Thyroid gland (tissue), 4 donors: ENCODE results near the gene COIL. TPM values are rescaled to one million over a fixed set of nuclear protein-coding genes. Genes with fewer than 3 reads are reported as not detected.
"Not testable (repeated sequence)": the region's sequence is repeated elsewhere in the genome, so short reads cannot be mapped to it uniquely, and the experiment has no call there.

Experiments
- DNase-seq, 2 donors: peaks; one replicate each; pipeline ENCODE4 v3.0.0-alpha.2; 2019
- H3K27ac ChIP-seq, 3 donors: fragments of 200-600 bp; sonication (generic); 1 replicate in 2 of 3; 2 replicates in 1 of 3; pipeline ENCODE4 v1.5.1; 2016 to 2019; ENCODE audit warnings: mild to moderate bottlenecking in 1 of 3, moderate library complexity in 1 of 3
- H3K27me3 ChIP-seq: fragments of 200-600 bp; sonication (generic); one replicate; pipeline ENCODE4 v1.5.1; 2019
- H3K36me3 ChIP-seq, 2 donors: fragments of 200-600 bp; sonication (generic); one replicate each; pipeline ENCODE4 v1.5.1; 2016 to 2019
- H3K4me1 ChIP-seq, 2 donors: fragments of 200-600 bp; sonication (generic); one replicate each; pipeline ENCODE4 v1.5.1; 2017 to 2019
- H3K4me3 ChIP-seq, 3 donors: fragments of 200-600 bp; sonication (generic); replicated peaks in 1 of 3; 1 replicate in 2 of 3; 2 replicates in 1 of 3; pipeline ENCODE4 v1.5.1; 2016; ENCODE audit warnings: mild to moderate bottlenecking in 1 of 3
- H3K9me3 ChIP-seq: fragments of 200-600 bp; sonication (generic); one replicate; pipeline ENCODE4 v1.5.1; 2017
- CTCF ChIP-seq, 6 experiments: fragments of 200-600 bp in 3 of 6; fragments of 450-650 bp in 3 of 6; sonication (generic) in 3 of 6; IDR thresholded peaks; one replicate each; pipeline ENCODE4 v1.5.1; 2016 to 2019; ENCODE audit warnings: antibody characterized with exemption in 6 of 6, mild to moderate bottlenecking in 2 of 6, inconsistent platforms in 1 of 6, moderate library complexity in 1 of 6
- POLR2A ChIP-seq, 2 donors: fragments of 450-650 bp; IDR thresholded peaks; one replicate each; pipeline ENCODE4 v1.6.1; 2017; ENCODE audit warnings: antibody characterized with exemption in 2 of 2, mild to moderate bottlenecking in 2 of 2, moderate library complexity in 1 of 2
- WGBS, 2 donors: methylation state at CpG; one replicate each; pipeline ENCODE4 v1.1.5; 2017; 5-methylcytosine and 5-hydroxymethylcytosine counted together
- intact Hi-C: fragments of 100-400 bp; cut with DNase I; formaldehyde crosslinking; loops from one replicate; pipeline ENCODE4 v1.15.1; 2023
- total RNA-seq, 4 donors: library from RNA; depleted of rRNA; stranded (reverse); fragments of >200 nt; gene quantifications; one replicate each; pipeline ENCODE4 v1.2.3, GENCODE V29; 2016

Gene COIL
- total RNA-seq, 4 donors from 2014 or later: 13.2 to 18.3 (median 17.5) TPM

GRCh38 chr17:56974055-56974454, 13.2 kb upstream of the COIL start:
- peak overlapping the region; percentile 57 to 73 (median 68) for H3K27ac ChIP-seq
- DNase-seq: no peak
- no peaks in the 10 kb centered on the region for H3K9me3 ChIP-seq
- 88 to 92% methylated on average over 2 of the region's 2 CpGs for WGBS, 2 donors
- H3K36me3 ChIP-seq: no peaks in the 10 kb centered on the region
- H3K27me3 ChIP-seq: no peaks in the 10 kb centered on the region
- no peak overlapping the region for H3K4me3 ChIP-seq
- intact Hi-C loops: no loop called here
- peaks cover 43 to 50% of the 10 kb centered on the region in 2 donors for H3K4me1 ChIP-seq
- TF ChIP-seq POLR2A (IDR thresholded peaks at IDR 0.05) (no peak), CTCF (IDR thresholded peaks at IDR 0.05) (no peak)

GRCh38 chr17:56973520-56973919, 12.7 kb upstream of the COIL start:
- H3K27ac ChIP-seq: peak overlapping the region; percentile 57 to 73 (median 68)
- no peak overlapping the region for H3K4me3 ChIP-seq
- no peaks in the 10 kb centered on the region for H3K9me3 ChIP-seq
- WGBS, 2 donors: 33 to 41% methylated on average over 7 of the region's 7 CpGs
- intact Hi-C loops: no loop called here
- peaks cover 39 to 45% of the 10 kb centered on the region in 2 donors for H3K4me1 ChIP-seq
- no peaks in the 10 kb centered on the region for H3K36me3 ChIP-seq
- DNase-seq: peak; percentile 68
- no peak for TF ChIP-seq POLR2A (IDR thresholded peaks at IDR 0.05)
- TF ChIP-seq CTCF (IDR thresholded peaks at IDR 0.05): no peak
- H3K27me3 ChIP-seq: no peaks in the 10 kb centered on the region

- no peaks in the 10 kb centered on the region for H3K27me3 ChIP-seq
- intact Hi-C loops: no loop called here
- H3K27ac ChIP-seq: peak overlapping the region in 1 of 3 donors; percentile 31
- H3K9me3 ChIP-seq: no peaks in the 10 kb centered on the region
- no peak for TF ChIP-seq POLR2A (IDR thresholded peaks at IDR 0.05)
- TF ChIP-seq CTCF (IDR thresholded peaks at IDR 0.05): no peak
- WGBS, 2 donors: 83 to 85% methylated on average over 7 of the region's 7 CpGs
- H3K4me1 ChIP-seq: peaks cover 35 to 42% of the 10 kb centered on the region in 2 donors
- no peak overlapping the region for H3K4me3 ChIP-seq
- DNase-seq: no peak
- no peaks in the 10 kb centered on the region for H3K36me3 ChIP-seq
Observed at GRCh38 chr17:56972111-56972730, 11.4 kb upstream of the COIL start.

- Histone ChIP-seq H3K36me3 (no peaks in the 10 kb centered on the region), H3K27ac (no peak overlapping the region), H3K9me3 (no peaks in the 10 kb centered on the region), H3K4me3 (no peak overlapping the region), H3K27me3 (no peaks in the 10 kb centered on the region), H3K4me1 (peaks cover 29 to 30% of the 10 kb centered on the region in 2 donors)
- no peak for DNase-seq
- no peak for TF ChIP-seq POLR2A (IDR thresholded peaks at IDR 0.05)
- TF ChIP-seq CTCF (IDR thresholded peaks at IDR 0.05): no peak
- 94 to 100% methylated on average over 1 of the region's 1 CpG for WGBS, 2 donors
- intact Hi-C loops: no loop called here
Observed at GRCh38 chr17:56970974-56971373, 10.1 kb upstream of the COIL start.

- Histone ChIP-seq H3K9me3 (no peaks in the 10 kb centered on the region), H3K36me3 (no peaks in the 10 kb centered on the region), H3K27ac (no peak overlapping the region), H3K4me1 (no peaks in the 10 kb centered on the region), H3K27me3 (no peaks in the 10 kb centered on the region), H3K4me3 (no peak overlapping the region)
- intact Hi-C loops: no loop called here
- TF ChIP-seq POLR2A (IDR thresholded peaks at IDR 0.05) (no peak), CTCF (IDR thresholded peaks at IDR 0.05) (no peak)
- DNase-seq: no peak
- WGBS, 2 donors: 58 to 66% methylated on average over 5 of the region's 5 CpGs
Observed at GRCh38 chr17:56966338-56966737, 5.5 kb upstream of the COIL start.

GRCh38 chr17:56965681-56966080, 4.8 kb upstream of the COIL start:
- H3K27ac ChIP-seq, H3K4me1 ChIP-seq, H3K36me3 ChIP-seq, DNase-seq, H3K9me3 ChIP-seq, H3K4me3 ChIP-seq, H3K27me3 ChIP-seq, intact Hi-C loops: not testable (repeated sequence)
- 90% methylated on average over 6 of the region's 6 CpGs for WGBS, 2 donors

GRCh38 chr17:56965241-56965640, 4.4 kb upstream of the COIL start:
- H3K9me3 ChIP-seq, H3K4me3 ChIP-seq, H3K27me3 ChIP-seq, H3K4me1 ChIP-seq, DNase-seq, H3K36me3 ChIP-seq, H3K27ac ChIP-seq, intact Hi-C loops: not testable (repeated sequence)
- 93 to 96% methylated on average over 9 of the region's 9 CpGs for WGBS, 2 donors
